ENCODE measurements around the gene ATP9B.
"Not testable (repeated sequence)": the region's sequence is repeated elsewhere in the genome, so short reads cannot be mapped to it uniquely, and the experiment has no call there.

Gene ATP9B

DNA sequence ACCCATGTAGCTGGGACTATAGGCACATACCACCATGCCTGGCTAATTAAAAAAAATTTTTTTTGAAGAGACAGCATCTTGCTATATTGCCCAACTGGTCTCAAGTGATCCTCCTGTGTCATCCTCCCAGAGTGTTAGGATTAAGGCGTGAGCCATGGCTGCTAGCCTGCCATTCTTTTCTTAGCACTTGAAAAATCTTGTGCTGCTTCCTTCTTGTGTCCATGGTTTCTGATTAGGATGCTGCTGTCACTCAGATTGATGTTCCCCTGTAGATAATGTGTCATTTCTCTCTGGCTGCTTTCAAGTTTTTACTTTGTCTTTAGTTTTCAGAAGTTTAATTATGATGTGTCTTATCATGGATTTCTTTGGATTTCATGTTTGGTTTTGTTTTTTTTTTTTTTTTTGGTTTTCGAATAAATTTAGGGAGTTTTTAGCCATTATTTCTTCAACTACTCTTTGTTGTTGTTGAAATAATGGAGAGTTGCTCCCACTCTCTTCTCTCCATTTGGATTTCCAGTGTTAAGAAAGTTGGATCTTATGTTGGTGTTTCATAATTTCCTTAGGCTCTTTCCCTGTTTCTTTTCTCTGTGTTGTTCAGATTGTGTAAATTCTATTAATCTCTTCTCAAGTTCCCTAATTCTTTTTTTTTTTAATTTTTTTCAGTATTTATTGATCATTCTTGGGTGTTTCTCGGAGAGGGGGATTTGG is 2.5 kb downstream of the ATP9B start:
- in situ Hi-C loops (cut with MboI; ENCODE audit: low sequenced_read_pairs), result no loop called here

DNA sequence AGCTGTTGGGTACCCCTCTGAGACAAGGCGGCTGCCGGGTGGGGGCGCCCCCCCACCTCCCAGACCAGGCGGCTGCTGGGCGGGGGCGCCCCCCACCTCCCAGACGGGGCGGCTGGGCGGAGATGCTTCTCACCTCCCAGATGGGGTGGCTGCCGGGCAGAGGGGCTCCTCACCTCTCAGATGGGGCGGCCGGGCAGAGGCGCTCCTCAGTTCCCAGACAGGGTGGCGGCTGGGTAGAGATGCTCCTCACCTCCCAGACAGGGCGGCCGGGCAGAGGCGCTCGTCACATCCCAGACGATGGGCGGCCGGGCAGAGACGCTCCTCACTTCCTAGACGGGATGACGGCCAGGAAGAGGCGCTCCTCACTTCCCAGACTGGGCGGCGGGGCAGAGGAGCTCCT is 3.5 kb downstream of the ATP9B start:
- in situ Hi-C loops (cut with MboI; ENCODE audit: low sequenced_read_pairs), result not testable (repeated sequence)

DNA sequence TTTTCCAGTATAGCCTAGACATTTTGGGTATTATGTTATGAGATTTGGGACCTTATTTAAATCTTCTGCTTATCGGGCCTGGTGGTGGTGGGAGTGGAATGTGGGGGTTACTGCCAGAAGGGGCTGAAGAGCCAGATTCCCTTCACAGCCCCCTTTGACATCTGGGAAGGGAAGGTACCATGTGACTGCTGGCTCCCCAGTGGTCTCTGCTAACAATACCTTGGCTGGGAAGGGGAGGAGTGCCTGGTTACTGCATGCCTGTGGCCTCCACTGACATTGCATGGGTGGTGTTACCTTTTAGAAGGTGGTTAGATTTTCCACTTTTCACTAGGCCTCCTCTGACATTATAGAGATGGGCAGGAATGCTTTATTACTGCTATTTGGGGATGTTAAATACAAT is 8.0 kb downstream of the ATP9B start:
- in situ Hi-C loops (cut with MboI; ENCODE audit: low sequenced_read_pairs), result no loop called here

DNA sequence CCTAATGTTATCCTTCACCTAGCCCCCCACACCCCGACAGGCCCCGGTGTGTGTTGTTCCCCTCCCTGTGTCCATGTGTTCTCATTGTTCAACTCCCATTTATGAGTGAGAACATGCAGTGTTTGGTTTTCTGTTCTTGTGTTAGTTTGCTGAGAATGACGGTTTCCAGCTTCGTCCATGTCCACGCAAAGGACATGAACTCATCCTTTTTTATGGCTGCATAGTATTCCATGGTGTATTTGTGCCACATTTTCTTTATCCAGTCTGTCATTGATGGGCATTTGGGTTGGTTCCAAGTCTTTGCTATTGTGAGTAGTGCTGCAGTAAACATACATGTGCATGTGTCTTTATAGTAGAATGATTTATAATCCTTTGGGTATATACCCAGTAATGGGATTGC is 9.6 kb downstream of the ATP9B start:
- in situ Hi-C loops (cut with MboI; ENCODE audit: low sequenced_read_pairs), result not testable (repeated sequence)

DNA sequence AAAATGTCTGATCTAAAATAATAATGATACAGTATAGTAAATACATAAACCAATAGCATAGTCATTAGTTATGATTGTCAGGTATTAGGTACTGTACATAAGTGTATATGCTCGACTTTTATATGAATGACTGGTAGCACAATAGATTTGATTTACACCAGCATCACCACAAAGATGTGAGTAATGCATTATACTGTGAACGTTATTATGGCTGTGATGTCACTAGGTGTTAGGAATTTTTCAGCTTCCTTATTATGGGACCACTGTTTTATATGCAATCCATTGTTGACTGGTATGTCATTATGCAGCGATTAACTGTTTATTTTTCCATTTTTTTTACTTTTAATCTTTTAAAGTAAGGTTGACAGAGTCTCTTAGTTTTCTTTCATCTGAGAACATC is 23.7 kb downstream of the ATP9B start:
- in situ Hi-C loops (cut with MboI; ENCODE audit: low sequenced_read_pairs), result no loop called here

DNA sequence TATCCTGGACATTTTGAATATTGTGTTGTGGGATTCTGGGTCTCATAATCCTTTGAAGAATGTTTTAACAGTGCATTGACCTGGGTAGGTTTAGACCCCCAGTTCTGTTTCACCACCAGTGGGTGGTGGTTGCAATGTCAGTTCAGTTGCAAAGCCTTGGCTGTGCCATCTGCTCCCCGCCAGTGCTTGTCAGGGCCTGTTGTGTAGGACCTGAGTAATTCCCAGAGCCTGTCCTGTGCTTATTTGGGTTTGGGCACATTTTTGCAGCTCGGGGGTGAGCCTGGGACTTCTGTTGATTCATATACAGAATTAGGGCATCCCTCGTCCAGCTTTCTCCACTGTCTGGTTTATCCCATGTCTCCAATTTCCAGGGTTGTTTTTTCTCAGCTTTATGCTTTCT is 24.8 kb downstream of the ATP9B start:
- in situ Hi-C loops (cut with MboI; ENCODE audit: low sequenced_read_pairs), result no loop called here

DNA sequence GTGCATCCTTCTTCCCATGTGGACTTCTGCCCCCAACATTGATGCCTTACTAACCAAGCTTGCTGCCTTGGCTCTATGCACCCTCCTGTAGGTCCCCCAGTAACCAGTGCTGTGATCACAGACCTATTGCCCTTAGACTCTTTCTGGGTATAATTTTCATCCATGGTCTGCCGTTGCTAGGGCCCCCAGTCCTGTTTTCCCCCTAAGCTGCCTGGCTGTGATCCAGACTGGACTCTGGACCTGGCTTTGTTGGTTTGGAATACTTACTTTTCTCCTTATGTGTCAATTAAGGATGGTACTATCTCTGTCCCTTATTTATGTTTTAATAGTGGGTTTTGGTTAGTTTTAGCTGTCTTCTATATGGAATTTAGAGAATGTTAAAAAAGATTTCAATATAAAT is 26.0 kb downstream of the ATP9B start:
- in situ Hi-C loops (cut with MboI; ENCODE audit: low sequenced_read_pairs), result no loop called here

DNA sequence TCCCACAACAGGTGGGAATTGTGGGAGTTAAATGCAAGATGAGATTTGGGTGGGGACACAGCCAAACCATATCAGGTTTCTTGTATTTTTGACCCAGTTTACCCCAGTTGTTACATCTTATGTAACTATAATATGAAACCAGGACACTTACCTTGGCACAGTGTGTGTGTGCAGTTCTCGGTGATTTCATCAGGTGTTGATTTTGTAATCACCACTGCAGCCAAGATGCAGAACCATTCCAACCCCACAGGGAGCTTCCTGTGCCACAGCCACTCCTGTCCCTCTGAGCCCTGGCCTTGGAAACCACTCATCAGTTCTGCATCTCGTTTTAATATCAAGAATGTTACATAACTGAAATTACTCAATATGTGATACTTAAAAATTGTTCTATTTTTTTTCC is 31.8 kb downstream of the ATP9B start:
- in situ Hi-C loops (cut with MboI; ENCODE audit: low sequenced_read_pairs), result no loop called here

DNA sequence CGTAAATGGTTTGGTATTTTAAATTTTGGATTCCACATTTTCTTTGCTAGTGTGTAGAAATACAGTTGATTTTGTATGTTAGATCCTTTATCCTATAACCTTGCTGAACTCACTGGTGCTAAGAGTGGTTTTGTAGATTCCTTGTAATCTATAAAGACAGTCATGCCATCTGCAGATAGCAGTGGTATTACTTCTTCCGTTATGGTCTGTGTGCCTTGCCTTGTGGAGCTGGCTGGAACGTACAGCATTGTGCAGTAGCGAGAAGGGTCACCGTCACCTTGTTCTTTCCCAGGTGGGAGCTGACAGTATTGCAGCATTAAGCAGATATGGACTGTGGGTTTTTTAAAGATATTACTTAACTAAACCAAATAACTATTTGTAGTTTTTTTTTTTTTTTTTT is 33.7 kb downstream of the ATP9B start:
- in situ Hi-C loops (cut with MboI; ENCODE audit: low sequenced_read_pairs), result no loop called here

DNA sequence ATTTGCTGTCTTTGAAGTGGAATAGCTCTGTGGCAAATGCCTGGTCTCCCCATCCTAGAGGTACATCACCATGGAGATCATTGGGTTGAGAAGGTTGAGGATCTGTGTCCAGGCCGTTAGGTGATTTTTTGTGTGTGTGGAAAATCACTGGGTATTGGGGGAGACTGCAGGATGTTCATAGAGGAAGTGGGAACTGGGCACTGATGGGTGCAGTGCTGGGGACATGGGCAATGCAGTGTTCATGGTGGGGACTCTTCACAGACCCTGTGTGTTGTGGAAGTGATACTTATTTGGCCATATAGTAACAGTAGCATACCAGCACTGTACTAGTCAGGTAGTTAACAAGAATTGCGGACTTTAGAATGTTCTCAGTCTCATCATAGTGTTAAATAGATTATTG is 34.9 kb downstream of the ATP9B start:
- in situ Hi-C loops (cut with MboI; ENCODE audit: low sequenced_read_pairs), result no loop called here

DNA sequence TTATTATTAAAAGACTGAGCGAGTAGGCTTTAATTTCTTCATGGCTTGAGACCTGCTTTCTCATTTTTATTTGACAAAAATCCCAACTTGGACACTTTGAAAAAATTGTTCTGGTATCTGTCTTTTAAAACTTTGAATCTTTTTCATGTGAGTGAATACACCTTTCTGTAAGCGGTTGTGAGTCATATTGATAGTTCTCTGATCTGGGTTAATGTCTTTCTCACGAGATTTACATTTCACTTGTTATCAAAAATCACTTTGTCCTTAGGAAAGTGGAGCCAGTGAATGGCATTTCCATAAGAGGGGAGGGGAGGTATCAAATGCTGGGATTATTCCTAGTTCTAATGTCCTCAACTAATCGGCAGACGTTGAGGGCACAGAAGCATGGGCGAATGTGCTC is 36.3 kb downstream of the ATP9B start:
- in situ Hi-C loops (cut with MboI; ENCODE audit: low sequenced_read_pairs), result no loop called here

DNA sequence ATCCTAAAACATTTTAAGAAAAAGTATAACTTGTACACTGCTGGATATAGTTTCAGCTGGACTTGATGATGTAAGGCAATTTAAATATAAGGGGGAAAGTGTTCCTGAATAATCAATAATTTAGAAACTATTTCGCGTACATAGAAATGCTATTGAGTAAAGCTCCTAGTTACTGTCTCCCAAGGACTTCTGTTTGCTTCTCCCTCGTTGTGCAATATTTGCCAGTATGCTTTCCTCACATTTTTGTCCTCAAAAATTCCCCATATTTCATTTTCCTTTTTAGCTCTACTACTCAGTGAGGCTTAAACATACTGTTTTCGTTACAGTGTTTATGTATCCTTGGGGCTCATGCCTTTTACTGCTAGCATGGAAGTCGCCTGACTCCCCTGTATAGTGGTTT is 36.9 kb downstream of the ATP9B start:
- in situ Hi-C loops (cut with MboI; ENCODE audit: low sequenced_read_pairs), result no loop called here

DNA sequence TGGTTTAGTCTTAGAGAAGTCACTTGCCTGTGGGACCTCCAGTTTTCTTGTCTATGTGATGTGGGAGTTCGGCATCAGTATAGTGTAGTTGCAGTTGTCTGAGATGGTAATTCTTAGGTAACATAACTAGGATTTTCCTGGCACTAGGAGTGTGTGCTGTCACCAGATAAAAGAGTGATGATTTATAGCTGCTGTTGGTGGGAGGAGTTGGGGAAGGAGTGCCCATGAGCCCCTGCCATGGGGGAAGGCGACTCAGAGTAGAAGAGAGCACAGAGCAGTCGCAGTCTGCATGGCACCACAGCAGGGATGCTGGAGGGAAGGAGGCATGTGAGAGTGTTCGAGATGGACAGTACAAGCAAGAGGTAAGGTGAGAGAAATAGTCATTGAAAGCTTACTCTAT is 38.7 kb downstream of the ATP9B start:
- in situ Hi-C loops (cut with MboI; ENCODE audit: low sequenced_read_pairs), result no loop called here

DNA sequence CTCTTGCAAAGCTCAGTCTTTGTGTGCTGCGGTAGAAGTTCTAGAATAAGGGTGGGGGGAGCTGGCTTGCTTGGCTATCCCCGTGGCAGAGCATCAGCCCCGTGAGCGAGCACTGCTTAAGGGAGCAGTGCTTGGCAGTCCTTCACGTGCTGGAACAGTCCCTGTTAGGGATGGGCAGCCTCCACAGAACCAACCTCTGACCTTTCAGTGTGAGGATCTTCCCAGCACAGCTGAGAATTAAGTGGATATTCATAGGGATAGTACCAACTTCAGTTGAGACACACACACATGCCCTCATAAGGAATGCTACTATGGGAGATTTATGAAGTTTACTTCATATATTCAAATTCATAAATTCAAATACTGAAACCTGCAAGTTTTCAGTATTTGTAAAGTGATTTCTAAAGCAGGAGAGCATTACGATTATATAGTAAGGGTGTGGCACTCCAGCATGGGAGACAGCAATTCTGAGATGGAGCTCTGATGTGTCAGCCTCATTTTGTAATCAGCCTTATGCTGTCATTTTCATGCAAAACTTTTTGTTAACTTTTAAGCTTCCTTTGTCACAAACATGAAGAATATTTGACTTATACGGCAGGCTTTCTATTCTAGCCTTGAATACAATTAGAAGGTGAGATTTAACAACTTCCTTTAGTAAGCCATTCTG is 39.5 kb downstream of the ATP9B start:
- in situ Hi-C loops (cut with MboI; ENCODE audit: low sequenced_read_pairs), result no loop called here

DNA sequence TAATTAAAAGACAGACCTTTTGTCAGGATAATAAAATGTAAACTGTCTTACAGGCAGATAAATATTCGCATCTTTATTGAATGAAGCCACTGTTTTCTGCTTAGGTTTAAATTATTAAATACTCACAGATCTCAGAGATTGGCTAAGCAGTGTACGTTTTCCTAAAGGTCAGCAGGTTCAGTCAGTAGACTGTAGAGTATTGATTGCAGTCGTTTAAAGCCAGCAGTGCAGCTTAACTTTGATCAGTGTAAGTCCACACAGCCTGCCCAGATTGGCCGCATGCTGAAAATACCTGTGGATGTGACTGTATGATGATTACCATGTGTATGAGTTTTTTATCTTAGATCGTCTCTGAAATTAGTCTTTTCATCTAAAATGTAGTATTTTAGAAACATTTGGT is 42.3 kb downstream of the ATP9B start:
- in situ Hi-C loops (cut with MboI; ENCODE audit: low sequenced_read_pairs), result no loop called here

DNA sequence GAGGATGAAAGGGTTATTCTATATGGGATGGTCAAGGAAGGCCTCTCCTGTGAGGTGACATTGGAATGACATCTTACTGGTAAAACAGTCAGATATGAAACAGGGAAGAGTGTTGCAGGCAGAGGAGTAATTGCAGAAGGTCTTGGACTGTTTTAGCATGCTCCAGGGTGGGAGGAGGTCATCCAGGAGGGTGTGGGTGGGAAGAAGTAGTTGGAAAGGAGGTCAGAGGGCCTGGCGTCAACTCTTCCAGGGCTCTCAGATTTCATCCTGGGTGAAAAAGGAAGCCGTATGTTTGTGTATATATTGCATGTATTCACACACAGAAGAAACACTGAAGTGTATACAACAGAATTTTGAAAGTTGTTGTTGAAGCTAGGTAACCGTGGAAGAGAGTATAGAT is 48.2 kb downstream of the ATP9B start:
- in situ Hi-C loops (cut with MboI; ENCODE audit: low sequenced_read_pairs), result no loop called here

DNA sequence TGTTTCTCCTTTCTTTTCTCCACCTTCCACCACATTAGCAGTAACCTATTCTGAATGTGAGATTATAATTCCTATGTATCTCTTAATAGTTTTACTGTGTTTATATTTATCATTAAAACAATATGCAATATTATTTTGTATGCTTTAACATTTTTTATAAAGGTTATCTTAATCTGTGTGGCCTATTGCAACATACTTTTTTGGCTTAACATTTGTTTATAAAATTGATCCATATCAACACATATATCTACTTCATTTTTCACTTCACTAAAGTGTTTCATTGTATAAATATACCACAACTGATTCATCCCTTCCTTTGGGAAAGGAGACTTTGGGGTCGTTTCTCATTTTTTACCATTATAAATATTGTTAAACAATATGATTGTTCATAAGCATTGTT is 48.6 kb downstream of the ATP9B start:
- in situ Hi-C loops (cut with MboI; ENCODE audit: low sequenced_read_pairs), result no loop called here

DNA sequence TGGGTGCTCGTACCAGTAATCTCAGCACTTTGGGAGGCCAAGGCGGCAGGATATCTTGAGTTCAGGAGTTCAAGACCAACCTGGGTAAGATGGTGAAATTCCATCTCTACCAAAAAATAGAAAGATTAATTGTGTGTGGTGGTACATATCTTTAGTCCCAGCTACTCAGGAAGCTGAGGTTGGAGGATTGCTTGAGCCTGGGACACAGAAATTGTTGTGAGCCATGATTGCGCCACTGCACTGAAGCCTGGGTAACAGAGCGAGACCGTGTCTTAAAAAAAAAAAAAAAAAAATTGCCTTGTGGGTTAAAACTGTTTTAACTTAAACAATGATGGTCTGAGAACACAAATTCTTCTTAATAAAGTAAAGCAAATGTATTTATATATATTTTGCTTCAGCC is 49.6 kb downstream of the ATP9B start:
- in situ Hi-C loops (cut with MboI; ENCODE audit: low sequenced_read_pairs), result no loop called here

DNA sequence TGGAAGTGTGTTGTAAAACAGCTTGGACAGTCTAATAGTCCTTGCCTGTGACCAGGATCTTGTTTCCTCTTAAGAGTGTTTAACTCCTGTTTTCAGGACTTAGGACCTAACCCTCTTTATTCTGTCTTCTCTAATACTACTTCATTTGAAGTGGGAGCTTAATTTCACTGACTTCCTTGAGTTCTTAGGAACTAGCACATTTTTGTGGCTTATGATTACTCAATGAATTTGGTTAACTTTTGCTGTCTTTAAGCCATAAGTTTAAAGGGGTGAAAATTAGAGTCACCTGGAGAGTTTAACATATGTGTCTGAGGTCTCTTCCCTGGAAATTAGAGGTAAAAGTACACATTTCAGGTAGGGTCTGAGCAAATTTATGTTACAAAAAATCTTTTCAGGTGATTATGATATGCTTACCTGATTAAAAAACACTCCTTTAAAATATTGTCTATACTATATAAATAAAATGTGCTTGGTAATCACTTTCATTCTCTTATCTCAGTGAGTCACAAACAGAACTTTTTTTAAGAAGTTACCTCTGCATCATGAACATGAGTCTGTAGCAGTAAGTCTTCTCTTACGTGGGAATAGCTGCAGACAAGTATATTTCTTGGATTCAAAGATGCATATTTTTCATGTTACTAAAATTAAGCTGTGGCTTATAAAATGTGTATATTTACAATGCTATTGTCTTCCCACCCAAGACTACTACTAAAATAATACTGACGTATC is 52.7 kb downstream of the ATP9B start:
- in situ Hi-C loops (cut with MboI; ENCODE audit: low sequenced_read_pairs), result no loop called here

DNA sequence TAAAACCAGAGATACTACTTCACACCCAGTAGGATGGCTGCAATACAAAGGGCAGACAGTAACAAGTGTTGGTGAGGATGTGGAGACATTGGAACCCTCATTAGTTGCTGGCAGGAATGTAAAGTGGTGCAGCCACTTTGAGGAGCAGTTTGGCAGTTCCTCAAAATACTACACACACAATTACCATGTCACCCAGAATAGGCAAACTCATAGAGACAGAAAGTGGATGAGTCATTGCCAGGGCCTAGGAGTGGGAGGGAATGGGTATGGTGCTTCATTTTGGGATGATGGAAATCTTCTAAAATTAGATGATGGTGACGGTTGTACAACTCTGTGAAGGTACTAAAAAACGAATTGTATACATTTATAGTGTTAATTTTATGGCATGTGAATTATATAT is 54.8 kb downstream of the ATP9B start:
- in situ Hi-C loops (cut with MboI; ENCODE audit: low sequenced_read_pairs), result no loop called here

DNA sequence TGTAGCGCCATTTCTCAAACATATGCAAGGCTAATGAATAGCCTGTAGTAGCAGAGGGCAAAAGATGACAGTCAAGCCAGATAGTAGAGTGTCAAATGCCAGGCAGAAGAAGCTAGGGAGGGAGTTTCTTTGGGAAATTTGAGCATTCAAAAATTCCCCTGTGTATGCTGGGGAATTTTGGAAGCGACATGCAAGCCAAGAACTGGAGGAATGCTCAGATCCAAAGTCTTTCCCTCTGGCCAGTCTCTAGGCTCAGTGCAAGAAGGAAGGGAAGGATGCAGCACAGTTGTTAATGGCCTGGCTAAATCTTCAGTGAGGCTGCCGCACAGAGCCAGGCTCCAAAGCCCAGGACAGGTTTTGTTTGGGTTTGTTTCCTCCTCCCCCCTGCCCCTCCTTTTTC is 59.9 kb downstream of the ATP9B start:
- in situ Hi-C loops (cut with MboI; ENCODE audit: low sequenced_read_pairs), result no loop called here

DNA sequence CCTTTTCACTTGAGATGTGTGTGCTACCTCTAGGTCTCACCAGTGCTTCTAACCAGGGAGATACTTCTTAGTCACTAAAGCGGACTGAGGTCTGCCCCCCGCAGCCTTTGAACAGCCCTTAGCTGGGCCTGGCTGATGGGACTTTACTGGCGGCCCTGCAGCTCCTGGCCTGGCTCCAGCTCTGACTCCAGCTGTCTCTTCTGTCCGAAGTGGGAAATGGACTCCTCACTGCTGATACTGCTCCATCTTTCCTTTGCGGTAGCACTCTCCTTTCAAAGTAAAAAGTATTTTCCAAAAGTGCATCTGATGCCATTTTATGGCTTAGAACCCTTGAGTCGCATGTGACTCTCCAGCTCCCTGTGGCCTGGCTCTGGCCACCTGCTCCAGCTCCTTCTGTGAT is 64.5 kb downstream of the ATP9B start:
- in situ Hi-C loops (cut with MboI; ENCODE audit: low sequenced_read_pairs), result no loop called here

All from hTERT RPE-1 (cell line).